Stimulated activated CD8-positive, alpha-beta memory T cell treated with anti-CD3 and anti-CD28 coated beads, Interleukin-7, amount 100 ng/mL, for 24 hours (primary cell): Measurements from ENCODE around the gene PRPF40A.

Experiments used
- DNase-seq: peaks from one replicate; pipeline ENCODE4 v3.0.0-alpha.2; 2020; ENCODE audit warnings: low read depth

Gene PRPF40A

DNA sequence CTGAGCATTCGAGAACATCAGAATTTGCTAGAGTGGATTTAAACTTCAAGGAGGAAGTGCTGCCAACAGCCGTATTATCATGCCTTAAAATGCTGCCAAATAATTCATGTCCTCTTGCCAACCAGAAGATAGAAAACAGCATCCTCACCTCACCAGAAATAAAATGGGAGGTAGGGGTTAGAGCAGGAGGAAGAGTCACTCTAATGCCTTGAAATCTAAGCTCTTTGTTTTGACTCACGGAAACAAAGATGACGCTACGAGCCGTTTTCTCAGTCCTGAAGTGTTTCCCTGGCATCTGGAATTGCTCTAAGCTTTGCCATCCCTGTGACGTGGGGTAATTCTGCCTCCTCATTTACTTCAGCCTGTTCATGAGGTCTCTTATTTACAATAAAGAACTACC lies 97.1 kb downstream of the PRPF40A start:
- no peak for DNase-seq

DNA sequence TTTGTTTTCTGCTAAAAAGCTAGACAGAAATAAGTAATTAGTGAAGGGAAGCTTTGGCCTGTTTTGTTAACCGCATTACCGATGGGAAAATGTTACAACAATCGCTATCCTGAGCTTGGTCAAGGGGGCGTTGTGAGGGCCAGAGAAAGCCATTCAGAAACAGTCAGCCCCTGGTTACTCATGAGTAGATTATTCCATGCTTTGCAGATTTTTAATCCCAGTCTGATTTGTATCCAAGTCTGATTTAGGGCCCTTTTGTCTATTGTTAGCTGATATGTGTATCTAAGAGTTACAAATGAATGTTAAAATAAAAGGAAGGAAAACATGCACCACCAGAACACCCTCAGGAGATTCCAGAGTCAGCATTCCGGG lies 99.1 kb downstream of the PRPF40A start:
- DNase-seq: no peak

DNA sequence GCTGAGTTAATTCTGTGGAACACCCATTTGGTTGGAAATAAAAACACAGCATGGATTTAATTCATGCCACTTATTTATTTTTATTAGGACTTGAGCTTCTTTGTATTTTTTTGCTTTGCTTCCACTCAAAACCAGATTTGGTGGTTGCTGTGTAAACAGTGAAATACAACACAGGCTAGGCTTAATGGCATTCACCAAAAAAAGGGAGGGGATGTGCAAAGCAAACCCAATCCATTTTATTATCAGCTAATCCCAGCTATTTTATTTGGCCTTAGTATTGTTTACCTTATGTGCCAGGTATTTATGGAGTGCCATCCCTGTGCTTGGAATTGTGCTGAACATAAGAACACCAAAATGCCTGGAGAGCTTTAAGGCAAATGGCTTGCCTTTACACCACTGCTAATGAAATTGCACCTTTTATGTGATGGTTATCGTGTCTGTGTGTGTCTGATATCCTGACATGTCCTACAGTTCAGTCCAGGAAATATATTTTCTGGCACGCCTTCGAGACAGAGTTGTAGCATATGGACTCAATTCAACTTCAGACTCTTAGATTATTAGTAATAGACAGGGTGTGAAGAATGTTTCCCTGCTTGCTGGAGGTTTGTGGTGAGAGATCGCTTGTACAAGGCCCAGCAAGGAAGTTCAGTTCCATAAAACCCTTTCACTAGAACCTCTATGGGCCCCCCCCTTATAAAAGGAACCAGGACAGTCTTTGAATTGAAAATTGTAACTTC lies 99.6 kb downstream of the PRPF40A start:
- no peak for DNase-seq

DNA sequence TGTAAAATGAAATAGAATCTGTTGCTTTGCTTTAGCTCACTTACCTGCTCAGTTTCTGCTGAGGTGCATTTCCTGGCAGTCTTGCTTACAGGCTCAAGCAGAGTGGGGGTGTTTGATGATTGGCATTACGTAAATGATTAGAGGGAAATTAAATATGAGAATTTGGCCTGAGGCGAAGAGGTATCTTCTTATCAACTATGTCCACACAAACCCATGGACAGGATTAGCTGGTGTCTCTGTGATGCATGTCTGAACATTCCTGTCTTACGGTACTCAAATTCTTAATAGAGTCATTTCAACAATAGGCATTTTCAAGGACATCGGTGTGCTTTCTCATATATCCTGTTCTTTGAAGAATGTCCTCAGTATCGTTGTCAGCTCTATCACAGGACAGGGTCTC lies 102.1 kb downstream of the PRPF40A start:
- no peak for DNase-seq

DNA sequence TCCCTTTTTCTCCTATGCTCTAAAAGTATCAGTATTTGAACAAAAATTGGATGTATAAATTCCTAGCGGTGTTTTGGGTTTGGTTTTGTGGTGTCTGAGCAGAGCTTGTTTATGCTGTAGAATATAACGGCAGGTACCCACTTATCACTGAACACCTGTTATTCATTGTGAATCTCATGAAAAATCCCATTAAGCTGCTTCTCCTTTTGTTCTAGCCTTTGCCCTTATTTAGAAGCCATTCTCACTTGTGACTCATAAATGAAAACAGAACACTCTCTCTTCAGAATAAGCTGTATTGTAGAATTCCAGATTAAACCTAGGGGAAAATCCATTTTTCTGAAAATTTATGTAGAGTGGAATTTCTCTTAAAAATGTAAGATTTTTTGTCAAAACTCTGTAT lies 104.0 kb downstream of the PRPF40A start:
- no peak for DNase-seq

DNA sequence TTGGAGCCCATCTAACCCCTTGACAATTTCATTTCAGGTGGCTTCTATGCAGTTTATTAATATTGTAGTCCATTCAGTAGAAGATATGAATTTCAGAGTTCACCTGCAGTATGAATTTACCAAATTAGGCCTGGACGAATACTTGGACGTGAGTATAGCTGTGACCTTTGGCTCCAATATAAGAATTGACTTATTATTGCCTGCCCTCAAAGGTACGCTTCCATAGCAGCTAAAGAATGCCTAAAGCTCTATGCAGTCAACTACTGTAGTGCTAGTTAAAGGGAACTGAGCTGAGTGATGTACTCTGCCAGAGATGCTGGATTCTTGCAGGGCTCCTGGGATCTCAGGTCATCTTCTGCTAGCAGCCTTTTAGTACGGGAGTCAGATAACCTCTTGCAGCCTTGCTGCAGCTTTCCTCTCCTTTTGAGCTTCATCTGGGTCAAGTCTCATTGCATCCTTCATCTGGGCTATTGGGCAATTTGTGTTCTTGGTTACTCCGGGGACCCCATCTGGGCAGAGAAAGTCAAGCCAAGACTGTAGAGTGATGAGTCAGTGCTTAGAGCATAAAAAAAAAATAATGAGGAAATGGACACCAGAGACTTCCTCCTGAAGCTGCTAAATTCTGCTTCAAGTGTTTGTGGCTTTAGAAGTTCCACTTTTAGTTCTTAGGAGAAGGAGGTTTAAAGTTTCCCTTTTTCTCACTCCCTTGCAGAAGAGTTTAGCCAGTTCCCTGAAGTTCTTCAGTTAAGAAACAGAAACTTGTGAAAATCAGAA lies 105.6 kb downstream of the PRPF40A start:
- DNase-seq: no peak

DNA sequence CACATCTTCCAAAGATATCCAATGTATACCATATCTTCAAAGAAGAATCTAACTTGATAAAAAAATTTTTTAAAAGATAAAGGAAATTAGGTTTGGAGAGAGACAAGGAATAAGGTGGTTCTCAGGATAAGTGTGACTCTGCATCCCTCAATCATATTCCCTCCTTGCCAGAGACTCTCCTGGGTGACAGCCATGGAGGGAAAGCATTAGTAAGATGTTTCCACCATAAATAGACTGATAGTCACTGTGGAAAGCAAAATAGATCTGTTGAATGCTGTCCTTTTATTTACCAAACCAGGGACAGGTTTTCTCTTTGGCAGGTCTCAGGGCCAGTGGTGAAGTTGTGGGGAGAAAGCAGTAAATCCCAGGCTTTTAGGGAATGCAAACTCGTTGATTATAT lies 107.6 kb downstream of the PRPF40A start:
- DNase-seq: no peak

DNA sequence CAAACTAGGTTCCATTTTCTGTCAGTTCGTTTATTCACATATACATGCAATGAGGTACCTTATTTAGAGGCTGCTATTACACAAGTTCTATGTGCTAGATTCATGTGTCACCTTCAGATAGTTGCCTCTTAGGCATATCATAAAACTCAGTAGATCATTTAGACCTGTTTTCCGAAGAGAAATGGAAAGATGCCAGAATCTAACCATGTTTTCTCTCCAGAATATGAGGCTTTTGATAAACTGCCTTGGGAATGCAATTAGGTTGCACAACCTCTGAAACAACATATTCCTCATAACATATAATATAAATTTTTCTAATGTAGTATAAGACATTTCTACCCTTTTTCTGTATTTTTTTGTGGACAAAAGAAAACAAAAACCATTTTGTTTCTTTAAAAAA lies 108.1 kb downstream of the PRPF40A start:
- no peak for DNase-seq

DNA sequence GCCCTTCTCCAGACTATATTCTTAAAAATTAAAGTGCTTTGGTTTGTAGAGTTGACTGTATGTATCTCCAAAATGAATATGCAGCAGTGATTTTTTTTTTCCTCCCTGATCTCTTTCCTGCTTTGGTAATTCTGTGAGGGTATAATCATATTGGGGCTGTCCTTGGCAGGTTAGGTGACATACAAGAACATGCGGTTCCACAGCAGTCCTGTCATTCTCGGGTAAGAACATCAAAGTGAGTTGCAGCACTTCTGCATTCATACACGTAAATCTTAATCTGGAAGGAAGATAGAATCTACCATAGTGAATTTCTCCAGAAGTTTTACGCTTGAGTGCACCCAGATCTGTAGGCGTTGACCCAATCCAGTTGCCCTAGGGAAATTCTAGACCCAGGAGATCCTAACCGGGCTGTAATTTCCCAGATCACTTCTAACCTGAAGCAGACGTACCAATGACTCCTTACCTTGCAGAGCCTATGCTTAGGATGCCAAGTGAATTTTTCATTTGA lies 109.4 kb downstream of the PRPF40A start:
- DNase-seq: no peak

DNA sequence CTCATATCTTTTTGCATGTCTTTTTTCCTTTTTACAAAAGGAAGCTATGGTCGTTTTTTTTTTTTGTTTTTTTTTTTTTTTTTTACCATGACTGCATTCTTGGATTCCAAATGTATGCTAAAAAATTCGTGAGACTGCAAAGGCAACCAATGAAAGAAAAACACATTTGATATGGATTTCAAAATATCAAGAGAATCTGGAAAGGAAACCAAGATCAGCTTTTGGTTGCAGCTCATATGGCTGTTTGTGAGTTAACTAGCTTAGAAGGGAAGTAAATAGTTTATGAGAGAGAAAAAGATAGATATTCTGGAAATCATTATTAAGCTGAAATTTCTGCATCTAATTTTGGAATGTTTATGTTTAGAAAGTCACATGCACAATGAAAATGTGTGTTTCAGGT lies 110.3 kb downstream of the PRPF40A start:
- no peak for DNase-seq

DNA sequence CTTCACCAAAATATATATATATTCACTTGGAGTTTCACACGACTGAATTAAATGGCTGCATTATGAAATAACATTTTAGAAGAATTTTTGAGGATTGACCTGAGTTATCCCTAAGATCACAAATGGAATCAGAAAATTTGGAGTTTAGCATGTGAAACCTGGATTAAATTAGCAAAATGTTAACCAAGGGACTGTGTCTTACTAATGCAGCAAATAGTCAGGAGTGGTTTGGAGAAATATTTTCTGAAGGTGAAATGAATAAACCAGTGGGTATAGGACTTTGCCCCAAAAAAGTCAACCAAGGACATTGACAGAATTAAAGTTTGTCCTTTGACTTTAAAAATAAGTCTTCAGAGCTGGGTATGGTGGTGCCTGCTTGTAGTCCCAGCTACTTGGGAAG lies 111.2 kb downstream of the PRPF40A start:
- no peak for DNase-seq

DNA sequence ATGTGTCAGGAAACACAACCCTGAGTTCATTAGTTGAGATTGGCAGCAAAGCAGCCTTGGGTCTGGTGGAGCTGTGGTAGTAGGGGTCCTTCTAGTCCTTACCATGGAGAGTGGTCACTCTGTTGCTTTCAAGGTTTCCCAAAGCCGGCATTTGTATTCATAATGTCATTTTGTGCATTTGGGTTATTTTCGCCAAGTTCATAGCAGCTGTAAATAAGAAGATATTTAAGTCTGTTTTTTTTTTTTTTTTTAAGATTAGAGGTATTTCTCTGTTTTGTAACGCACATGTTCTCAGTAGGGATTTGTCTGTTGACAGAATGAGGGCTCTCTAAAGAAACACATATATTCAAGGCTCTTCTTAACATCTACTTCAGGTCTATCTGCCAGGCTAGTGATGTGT lies 114.1 kb downstream of the PRPF40A start:
- no peak for DNase-seq

DNA sequence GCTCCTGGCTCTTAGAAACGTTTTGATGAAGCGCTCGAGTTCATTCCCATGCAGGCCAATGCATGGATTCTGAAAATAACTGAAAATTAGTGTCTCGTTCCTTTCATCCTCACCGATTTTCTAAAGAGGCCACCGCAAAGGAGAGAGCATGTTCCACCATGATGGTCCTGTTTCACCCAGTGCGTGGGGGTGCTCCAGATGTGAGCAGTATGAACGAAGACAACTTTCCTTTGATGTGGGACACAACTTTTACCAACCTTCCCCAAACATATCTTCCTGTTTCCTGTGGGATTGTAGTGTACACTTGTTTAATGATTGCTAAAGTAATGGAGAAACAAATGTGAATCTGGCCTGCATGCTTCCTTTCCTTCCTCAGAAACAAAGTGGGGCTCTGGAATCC lies 114.5 kb downstream of the PRPF40A start:
- no peak for DNase-seq
